MCF 10A (cell line): Measurements from ENCODE around the gene SNAI1. TPM values are rescaled to one million over a fixed set of nuclear protein-coding genes. Genes with fewer than 3 reads are reported as not detected.

ENCODE experiments used
- BruUV-seq: library from RNA; stranded (reverse); fragments of 400-500 nt; replicated peaks from 2 replicates; lab custom pipeline; 2021; lab: Mats Ljungman, UMichigan
- CTCF ChIA-PET: fragments of 300-600 bp; sonication (Branson Sonifier 250); formaldehyde crosslinking; extraction: SDS; loops from one replicate; lab custom pipeline; 2021; ENCODE audit warnings: antibody characterized with exemption, inconsistent platforms; lab: Yijun Ruan, JAX
- POLR2A ChIA-PET: fragments of 300-600, 350-650 bp; sonication (Branson Sonifier 250); formaldehyde crosslinking; extraction: SDS; loops from one replicate; lab custom pipeline; 2020; ENCODE audit warnings: antibody characterized with exemption, inconsistent platforms; lab: Yijun Ruan, JAX
- DNase-seq: peaks from one replicate; pipeline ENCODE4 v3.0.0-alpha.2; 2018; ENCODE audit not compliant: unreplicated experiment
- H3K27ac Mint-ChIP-seq: one replicate; pipeline ENCODE4 v1.8.0; 2022; ENCODE audit warnings: mild to moderate bottlenecking, low read depth, mixed read lengths; ENCODE audit not compliant: unreplicated experiment
- H3K27me3 Mint-ChIP-seq: one replicate; pipeline ENCODE4 v1.8.0; 2022; ENCODE audit warnings: mixed read lengths; ENCODE audit not compliant: insufficient read depth, unreplicated experiment
- H3K36me3 Mint-ChIP-seq: one replicate; pipeline ENCODE4 v1.8.0; 2022; ENCODE audit warnings: mild to moderate bottlenecking, moderate library complexity, mixed read lengths; ENCODE audit not compliant: insufficient read depth, unreplicated experiment
- H3K4me1 Mint-ChIP-seq: one replicate; pipeline ENCODE4 v1.8.0; 2022; ENCODE audit warnings: mixed read lengths; ENCODE audit not compliant: insufficient read depth, unreplicated experiment
- H3K4me3 Mint-ChIP-seq: one replicate; pipeline ENCODE4 v1.8.0; 2022; ENCODE audit warnings: mild to moderate bottlenecking, moderate library complexity, mixed read lengths; ENCODE audit not compliant: unreplicated experiment
- H3K9me3 Mint-ChIP-seq: one replicate; pipeline ENCODE4 v1.8.0; 2022; ENCODE audit warnings: mixed read lengths; ENCODE audit not compliant: unreplicated experiment
- CTCF ChIP-seq: fragments of 200-600 bp; IDR thresholded peaks from one replicate; pipeline ENCODE4 v1.8.0; 2022; ENCODE audit warnings: antibody characterized with exemption, mild to moderate bottlenecking; ENCODE audit not compliant: unreplicated experiment
- intact Hi-C: fragments of 100-400 bp; cut with micrococcal nuclease; formaldehyde crosslinking; loops from 2 replicates; pipeline ENCODE4 v1.14.1; 2022
- total RNA-seq: library from RNA; stranded (reverse); gene quantifications from 2 replicates; pipeline ENCODE4 v1.2.3, GENCODE V29; 2022

SNAI1 gene
- total RNA-seq, 1 experiment from 2014 or later, result 0.23 TPM

DNA sequence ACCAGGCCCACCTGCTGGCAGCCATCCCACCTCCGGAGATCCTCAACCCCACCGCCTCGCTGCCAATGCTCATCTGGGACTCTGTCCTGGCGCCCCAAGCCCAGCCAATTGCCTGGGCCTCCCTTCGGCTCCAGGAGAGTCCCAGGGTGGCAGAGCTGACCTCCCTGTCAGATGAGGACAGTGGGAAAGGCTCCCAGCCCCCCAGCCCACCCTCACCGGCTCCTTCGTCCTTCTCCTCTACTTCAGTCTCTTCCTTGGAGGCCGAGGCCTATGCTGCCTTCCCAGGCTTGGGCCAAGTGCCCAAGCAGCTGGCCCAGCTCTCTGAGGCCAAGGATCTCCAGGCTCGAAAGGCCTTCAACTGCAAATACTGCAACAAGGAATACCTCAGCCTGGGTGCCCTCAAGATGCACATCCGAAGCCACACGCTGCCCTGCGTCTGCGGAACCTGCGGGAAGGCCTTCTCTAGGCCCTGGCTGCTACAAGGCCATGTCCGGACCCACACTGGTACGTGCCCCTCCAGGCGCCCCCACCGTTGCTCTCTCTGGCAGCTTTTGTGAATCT, 1.1 kb downstream of the SNAI1 start:
- TF ChIP-seq CTCF, result no peak
- no peaks in the 10 kb centered on the region for H3K36me3 Mint-ChIP-seq
- POLR2A ChIA-PET, result interaction anchor here (0.6 kb wide), 1 partner anchor 115 kb away, joined by 3 read pairs; no protein-coding TSS in a partner anchor
- no peak overlapping the region for H3K27ac Mint-ChIP-seq
- H3K27me3 Mint-ChIP-seq, result peaks cover 19% of the 10 kb centered on the region
- CTCF ChIA-PET, result interaction anchor here (0.5 to 9.4 kb wide), 9 partner anchors 12 to 1259 kb away, joined by 3 to 78 read pairs (median 3); partner anchors contain the start of gene PEDS1
- intact Hi-C loops, result loop anchor here (2.0 kb wide), 1 partner anchor 51 kb away; no protein-coding TSS in a partner anchor
- H3K4me3 Mint-ChIP-seq, result peak overlapping the region; percentile 55
- H3K9me3 Mint-ChIP-seq, result no peaks in the 10 kb centered on the region
- peaks cover 6% of the 10 kb centered on the region for H3K4me1 Mint-ChIP-seq
- no TSS peak for BruUV-seq
- no peak for DNase-seq

DNA sequence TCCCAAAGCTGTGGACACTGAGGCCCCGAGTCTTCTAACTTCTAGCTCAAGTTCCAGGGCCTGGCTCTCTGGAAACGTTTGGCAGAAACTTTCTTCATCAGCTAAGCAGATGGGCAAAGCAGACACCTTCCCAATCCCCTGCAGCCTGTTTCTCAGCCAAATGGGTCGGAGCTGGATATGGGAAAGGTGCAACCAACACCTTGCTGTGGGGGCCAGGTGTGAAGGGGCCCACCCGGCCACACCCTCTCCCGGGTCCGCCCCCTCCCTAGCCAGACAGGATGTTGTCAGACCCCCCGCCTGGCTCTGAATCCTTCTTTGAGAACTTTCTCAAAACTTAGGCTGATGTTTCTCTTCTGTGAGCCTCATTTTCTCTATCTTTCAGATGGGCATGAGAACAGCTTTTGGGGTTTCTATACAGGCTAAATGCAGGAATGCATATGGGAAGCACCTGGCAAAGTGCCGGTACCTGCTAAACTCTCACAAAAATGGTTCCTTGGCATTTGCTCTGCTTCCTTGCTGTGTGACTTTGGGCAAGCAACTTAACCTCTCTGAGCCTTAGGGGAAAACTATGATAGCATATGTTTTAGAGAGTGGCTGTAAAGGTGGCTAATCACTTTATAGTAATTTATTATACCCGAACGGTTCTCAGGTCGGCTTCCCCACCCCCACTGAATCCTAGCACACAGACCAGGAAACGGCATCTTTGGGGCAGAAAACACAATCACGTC, 1.8 kb downstream of the SNAI1 start:
- H3K27me3 Mint-ChIP-seq, result peaks cover 19% of the 10 kb centered on the region
- intact Hi-C loops, result no loop called here
- DNase-seq, result no peak
- no peaks in the 10 kb centered on the region for H3K36me3 Mint-ChIP-seq
- no peak overlapping the region for H3K4me3 Mint-ChIP-seq
- peaks cover 6% of the 10 kb centered on the region for H3K4me1 Mint-ChIP-seq
- H3K27ac Mint-ChIP-seq, result no peak overlapping the region
- no peak for TF ChIP-seq CTCF
- no peaks in the 10 kb centered on the region for H3K9me3 Mint-ChIP-seq
- BruUV-seq, result TSS peak; percentile 35
- ChIA-PET CTCF (interaction anchor here (0.5 to 9.4 kb wide), 4 partner anchors 86 to 1258 kb away, joined by 3 to 78 read pairs (median 4); no protein-coding TSS in a partner anchor), POLR2A (interaction anchor here (0.6 kb wide), 1 partner anchor 731 kb away, joined by 3 read pairs; no protein-coding TSS in a partner anchor)

GRCh38 chr20:49985157-49985556, 2.4 kb downstream of the SNAI1 start:
- ChIA-PET POLR2A (interaction anchor here (0.6 kb wide), 1 partner anchor 731 kb away, joined by 3 read pairs; no protein-coding TSS in a partner anchor), CTCF (interaction anchor here (1.0 to 9.4 kb wide), 2 partner anchors 85 to 101 kb away, joined by 4 to 78 read pairs; no protein-coding TSS in a partner anchor)
- intact Hi-C loops, result no loop called here
- no peak for TF ChIP-seq CTCF
- BruUV-seq, result no TSS peak
- Mint-ChIP-seq H3K9me3 (no peaks in the 10 kb centered on the region), H3K4me1 (peaks cover 7% of the 10 kb centered on the region), H3K27me3 (peaks cover 19% of the 10 kb centered on the region), H3K36me3 (no peaks in the 10 kb centered on the region), H3K27ac (no peak overlapping the region), H3K4me3 (no peak overlapping the region)
- no peak for DNase-seq

DNA sequence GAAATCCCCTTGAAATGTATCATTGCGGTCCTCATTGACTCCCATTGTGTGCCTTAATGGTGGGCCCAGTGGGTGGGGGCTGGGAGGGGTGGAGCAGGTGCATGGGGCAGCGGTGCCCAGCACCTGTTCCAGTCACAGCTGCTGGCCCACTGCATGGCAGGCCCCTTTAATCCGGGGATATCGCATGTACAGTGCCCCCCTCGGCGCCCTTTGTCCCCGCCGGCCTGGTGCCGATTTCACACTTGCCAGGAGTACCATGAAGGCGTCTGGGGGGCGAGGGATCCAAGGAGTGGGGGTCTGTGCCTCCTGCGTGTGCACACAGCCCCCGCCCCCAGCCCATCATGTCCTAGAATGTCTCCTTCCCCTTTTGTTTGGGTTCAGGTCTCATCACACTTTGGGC, 2.8 kb downstream of the SNAI1 start:
- intact Hi-C loops, result no loop called here
- POLR2A ChIA-PET, result interaction anchor here (0.6 kb wide), 1 partner anchor 732 kb away, joined by 3 read pairs; no protein-coding TSS in a partner anchor
- H3K4me3 Mint-ChIP-seq, result no peak overlapping the region
- CTCF ChIA-PET, result interaction anchor here (1.1 to 9.4 kb wide), 3 partner anchors 8 to 100 kb away, joined by 4 to 78 read pairs (median 7); no protein-coding TSS in a partner anchor
- no TSS peak for BruUV-seq
- DNase-seq, result no peak
- H3K36me3 Mint-ChIP-seq, result no peaks in the 10 kb centered on the region
- no peaks in the 10 kb centered on the region for H3K9me3 Mint-ChIP-seq
- H3K4me1 Mint-ChIP-seq, result peaks cover 10% of the 10 kb centered on the region
- H3K27me3 Mint-ChIP-seq, result peaks cover 16% of the 10 kb centered on the region
- TF ChIP-seq CTCF, result no peak
- no peak overlapping the region for H3K27ac Mint-ChIP-seq
